ENCODE data around the gene TEKT2.

The TEKT2 gene

DNA sequence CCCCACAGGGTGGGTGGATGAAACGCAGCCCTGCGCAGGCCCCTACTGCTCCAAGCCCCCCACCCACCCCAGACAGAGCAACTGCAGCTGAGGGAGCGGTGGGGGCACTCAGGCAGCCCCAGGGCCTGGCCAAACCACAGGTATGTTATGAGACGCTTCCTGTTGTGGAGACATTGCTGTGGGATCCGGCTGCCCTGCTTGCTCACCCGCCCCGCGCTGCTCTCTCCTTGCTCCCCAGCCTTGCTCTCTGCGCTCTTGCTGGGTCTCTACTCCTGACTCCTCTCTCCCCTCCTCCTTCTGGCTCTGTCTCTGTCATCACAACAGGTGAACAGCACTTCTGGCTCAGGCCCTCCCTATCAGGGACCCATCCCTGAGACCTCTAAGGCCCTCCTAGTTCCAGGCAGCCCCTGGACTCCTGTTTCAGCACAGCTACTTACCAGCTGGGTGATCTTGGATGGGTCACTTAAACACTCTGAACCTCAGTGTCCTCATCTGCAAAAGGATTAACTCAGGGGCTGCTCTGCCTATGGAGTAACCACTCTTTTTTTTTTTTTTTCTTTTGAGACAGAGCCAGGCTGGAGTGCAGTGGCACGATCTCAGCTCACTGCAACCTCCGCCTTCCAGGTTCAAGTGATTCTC lies 25.3 kb downstream of the TEKT2 start:
- no peak for DNase-seq

DNA sequence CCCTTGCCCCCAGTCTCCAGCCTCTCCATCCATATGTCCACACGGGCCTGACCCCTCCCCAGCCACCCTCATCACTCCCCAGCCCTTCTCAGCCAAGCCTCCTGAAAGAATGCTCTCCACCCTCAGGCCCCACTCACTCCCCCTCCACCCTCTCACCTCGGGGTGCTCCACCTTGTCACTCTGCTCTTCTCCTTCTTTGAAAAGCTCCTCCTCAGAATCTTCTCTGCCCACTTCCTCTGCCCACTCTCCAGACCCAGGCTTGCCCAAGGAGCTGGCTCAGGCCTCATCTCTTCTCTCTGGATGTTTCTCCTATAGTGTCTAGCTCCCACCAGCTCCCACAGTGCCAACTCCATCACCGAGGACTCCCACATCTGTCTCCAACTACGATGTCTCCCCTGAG lies 27.3 kb downstream of the TEKT2 start:
- DNase-seq = no peak

DNA sequence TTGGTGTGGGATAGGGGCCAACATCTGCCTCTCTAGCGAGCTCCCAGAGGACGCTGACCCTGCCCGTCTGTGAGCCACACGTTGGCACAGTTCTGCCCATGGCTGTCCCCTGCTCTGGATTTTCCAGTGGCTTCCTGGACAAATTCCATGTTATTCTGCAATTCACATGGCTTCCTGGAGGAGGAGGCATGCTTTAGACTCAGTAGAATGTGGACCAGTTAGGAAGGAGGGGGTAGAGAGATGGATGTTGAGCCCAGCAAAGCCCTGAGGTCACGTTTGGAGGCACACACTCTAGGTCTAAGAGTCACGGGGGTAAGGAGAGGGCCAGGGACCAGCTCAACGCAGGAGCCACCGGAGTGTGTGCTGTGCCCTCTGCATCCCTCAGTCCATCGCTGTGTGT lies 28.9 kb downstream of the TEKT2 start:
- DNase-seq = no peak

DNA sequence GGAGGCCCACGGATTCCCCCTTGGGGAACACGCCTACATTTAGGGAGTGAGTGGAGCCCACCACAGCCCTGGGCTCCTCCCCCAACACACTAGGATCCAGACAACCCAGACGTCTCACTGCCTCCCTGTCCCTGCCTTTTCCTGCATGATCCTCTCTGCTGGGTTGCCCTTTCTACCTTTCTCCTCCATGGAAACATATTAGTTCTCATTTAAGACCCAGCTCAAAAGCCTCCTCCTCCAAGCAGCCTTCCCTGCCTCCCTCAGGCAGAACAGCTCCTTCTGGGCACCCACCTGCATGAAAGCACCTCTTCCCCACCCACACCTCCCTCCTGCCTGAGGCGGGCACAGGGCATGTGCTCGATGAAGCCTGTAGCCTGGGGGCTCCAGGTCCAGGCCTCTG lies 30.5 kb downstream of the TEKT2 start:
- DNase-seq = no peak

GRCh38 chr1:36115200-36115669 lies 31.3 kb downstream of the TEKT2 start:
- no peak for DNase-seq

DNA sequence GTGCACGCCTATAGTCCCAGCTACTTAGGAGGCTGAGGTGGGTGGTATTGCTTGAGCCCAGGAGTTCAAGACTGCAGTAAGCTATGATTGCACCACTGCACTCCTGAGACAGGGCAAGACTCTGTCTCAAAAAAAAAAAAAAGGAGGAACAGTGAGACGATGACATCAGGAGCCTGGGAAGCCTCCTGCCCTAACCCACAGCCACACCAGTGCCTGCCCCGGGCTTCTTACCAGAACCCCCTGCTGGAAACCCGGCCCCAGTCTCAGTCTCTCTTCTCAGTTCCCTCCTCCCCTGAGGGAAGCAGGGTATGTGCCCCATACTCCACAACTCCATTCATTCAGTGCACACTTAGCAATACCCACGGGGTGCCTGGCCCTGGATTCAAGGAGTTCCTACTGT lies 32.0 kb downstream of the TEKT2 start:
- no peak for DNase-seq

GRCh38 chr1:36116901-36117300 lies 33.0 kb downstream of the TEKT2 start:
- DNase-seq = no peak

DNA sequence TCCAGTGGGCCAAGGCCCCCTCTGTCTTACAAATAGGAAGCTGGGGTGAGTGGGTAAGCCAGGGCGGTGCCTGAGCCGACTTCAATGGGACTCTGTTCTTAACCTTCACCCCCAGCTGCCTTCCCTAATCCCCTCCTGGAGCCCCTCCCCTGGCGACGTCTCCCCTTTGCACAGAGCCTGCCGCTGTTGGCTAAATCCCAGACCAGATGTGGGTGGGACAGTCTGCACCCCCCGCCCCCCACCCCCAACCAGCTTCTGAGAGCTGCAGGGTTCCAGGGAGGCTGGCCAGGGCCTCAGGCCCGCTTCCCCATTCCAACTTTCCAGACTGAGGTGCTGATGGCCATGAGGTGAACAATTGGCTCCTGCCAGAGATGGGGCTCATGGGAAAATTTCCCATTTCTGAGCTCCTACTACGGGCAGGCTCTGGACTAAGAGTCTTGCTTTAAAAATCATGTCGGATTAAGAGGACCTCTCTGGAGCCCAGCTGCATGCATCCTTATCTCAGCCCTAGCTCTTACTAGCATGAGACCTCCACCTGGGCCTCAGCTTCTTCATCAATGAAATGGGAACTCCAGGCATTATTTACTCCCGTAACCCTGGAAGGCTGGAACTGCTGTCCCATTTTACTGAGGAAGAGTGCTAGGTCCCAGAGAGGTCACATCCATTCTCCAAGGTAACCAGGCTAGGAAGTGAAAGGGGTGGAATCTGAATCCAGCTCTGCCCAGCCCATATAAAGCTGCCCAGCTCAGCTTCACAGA lies 34.7 kb downstream of the TEKT2 start:
- no peak for DNase-seq

- no peak for DNase-seq
Observed at GRCh38 chr1:36119456-36119855, 35.6 kb downstream of the TEKT2 start.

DNA sequence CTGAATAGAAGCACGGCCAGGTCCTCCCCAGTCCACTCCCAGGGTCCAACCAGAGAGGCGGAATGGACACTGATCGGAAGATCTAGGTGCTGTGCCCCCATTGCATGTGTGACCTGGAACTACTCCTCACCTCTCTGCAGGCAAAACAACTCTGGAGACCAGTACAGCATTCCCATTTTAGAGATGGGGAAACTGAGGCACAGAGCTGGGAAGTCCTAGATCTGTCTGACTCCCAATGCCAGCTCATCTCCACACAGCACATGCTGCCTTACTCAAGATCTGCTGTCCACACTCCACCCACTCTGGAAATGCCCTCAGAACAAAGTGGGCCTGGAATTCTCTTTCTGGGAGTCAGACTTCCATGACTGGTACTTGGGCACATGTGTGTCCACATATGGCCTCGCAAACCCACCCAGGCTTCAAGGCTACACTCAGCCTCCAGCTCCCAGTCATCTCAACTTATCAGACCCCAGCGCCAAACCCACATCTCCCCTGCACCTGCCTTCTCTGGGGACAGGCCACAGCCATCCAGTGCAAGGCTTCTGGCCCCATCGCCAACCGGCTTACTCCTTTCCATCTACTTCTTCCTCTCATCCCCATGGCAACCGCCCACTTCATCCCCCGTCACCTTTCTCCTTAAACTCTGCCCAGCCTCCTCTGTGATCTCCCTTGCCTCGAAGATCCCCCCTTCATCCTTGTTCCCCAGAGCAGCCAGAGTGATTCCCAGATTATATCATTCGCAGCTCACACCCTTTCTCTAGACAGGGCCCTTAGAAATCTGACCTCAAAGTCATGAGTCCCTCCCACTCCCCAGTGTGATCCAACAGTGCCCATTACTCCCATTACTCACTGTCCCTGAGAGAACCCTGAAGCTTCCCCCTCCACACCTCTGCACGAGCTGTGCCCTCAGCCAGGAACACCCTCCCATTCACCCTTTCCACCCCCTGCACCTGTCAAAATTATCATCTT lies 38.5 kb downstream of the TEKT2 start:
- DNase-seq = no peak

DNA sequence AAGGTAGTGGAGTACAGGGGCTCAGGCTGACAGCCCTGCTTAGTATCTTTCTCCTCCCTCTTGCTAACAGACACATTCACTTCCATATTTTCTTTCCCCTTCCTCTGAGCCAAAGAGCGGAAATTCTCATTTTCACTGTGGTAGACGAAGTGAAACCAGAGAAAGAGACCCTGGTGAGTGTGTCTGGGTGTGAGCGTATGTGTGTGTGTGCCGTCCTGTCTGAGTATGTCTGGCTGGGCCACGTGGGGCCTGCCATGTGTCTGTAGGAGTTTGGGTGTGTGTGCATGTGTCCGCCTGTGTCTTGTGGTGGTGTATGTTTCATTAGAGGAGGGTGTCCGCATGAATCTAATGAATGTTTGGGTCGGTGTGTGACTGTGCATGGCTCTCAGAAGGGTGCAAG lies 39.5 kb downstream of the TEKT2 start:
- DNase-seq = no peak

DNA sequence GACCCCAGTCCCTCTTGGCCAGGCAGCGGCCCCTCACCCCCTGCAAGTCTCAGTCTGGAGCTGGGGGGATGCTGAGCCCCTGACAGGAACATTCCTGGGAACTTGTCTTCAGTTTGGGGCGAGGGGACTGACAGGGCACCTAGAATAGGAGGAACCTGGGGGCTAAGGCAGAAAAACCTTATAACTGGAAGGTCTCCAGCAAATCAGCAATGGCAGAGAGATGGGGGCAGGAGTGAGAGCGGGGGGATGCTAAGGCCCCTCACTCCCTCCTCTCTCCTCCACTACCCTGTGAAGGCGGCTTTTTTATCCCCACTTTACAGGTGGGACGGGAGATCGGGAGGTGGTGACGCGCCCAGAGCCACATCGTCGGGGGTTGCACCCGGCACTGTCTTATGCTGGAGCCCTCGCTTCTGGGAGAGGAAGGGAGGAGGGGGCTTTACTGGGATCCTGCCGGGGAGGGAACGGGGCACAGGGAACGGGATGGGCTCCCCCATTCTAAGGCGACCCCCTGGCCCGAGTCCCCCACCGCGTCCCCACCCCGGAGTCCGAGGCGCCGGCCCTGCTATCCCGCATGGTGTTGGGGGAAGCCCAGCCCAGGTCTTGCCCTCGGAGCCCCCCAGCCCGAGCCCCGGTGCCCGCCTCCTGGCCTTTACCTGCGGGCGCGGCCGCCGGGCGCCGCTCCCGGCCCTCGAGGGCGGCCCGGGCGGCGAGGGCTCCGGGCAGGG lies 40.7 kb downstream of the TEKT2 start:
- no peak for DNase-seq

GRCh38 chr1:36125129-36125991 lies 41.5 kb downstream of the TEKT2 start, which contains the start of gene COL8A2:
COL8A2 (minus strand) TSS chr1:36125222; CDS start chr1:36100242, 24,980 bp downstream.
- DNase-seq = no peak

DNA sequence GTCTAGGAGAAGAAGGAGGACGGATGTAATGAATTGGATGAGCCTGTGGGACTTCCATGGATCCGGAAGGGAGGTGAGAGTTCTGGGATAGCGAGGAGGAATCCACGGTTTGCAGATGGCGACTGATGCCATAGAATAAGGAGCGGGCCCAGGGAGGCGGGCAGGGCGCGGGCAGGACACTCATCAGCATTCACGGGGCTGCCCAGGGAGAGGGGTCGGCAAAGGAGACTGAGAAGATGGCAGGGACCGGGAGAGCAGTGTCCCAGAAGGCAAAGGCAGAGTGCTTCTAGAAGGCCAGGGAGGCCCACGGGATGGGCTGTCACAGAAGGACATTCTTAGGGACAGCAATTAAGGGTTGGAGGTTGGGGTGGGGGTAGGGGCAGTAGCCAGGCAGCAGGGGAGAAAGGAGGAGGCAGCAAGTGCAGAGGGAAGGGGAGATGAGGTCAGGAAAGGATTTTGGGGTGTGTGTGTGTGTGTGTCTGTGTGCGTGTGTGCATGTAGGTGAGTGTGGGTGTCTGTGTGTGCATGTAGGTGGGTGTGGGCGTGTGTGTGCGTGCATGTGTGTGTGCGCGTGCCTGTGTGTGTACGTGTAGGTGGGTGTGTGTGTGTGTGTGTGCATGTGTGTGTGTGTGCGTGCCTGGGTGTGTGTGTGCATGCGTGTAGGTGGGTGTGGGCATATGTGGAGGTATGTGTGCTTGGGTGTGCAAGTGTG lies 42.3 kb downstream of the TEKT2 start:
- DNase-seq = no peak

DNA sequence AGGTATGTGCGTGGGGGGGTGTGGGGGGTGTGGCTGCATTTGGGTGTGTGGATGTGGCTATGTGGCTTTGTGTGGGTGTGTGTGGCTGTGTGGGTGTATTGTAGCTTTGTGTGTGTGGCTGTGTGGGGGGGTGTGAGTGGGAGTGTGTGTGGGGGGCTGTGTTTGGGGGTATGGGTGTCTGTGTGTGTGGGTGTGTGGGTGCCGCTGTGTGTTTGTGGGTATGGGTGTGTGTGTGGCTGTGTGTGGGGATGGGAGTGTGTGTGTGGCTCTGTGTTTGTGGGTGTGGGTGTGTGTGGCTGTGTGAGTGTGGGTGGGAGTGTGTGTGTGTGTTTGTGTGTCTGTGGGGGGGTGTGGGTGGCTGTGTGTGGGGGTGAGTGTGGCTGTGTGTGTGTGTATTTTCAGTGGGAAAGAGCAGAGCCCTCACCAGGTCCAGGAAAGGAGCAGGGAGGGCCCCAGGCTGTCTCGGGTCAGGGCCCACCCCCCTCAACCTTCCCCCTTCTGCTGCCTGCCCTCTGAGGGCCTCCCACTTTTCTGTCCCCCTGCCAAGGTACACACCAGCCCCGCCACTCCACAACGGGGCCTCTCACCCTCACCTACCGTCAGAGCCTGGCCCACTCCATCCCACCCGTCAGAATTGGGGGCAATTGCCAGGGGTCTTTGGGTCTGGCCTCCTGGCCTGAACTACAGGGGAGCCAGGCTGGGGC lies 43.1 kb downstream of the TEKT2 start:
- DNase-seq = no peak

DNA sequence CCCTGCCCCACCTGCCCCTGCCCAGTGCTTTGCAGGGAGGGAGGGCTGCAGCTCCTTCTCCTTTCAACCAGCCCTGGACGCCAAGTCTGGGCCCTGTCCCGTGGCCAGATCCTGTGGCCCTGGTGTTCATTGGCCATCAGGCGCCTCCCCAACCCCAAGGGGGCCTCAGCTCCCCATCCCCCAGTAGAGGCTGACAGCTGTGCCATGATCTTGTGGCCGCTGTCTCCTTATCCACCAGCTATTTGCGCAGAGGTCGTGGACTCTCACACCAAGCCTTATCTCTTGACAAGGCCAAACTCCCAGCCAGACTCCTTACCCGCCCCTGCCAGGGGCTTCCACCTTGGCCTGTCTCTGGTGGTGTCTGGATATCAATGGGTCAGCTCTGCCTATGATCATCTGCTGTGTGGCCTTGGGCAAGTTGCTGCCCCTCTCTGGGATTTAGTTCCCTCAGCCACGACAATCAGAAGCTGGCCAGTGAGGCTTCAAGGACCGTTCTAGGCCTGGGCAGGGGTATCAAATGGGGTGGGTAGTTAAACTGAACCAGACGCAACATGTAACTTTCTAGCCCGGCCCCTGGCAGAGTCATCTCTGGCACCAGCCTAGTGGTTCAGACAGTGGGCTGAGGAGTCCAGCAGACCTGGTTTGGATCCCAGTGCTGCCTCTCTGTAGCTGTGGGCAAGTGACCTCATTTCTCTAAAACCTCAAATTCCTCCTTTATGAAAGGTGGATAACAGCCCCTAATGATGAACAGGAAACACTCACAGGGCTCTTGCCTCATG lies 44.4 kb downstream of the TEKT2 start:
- DNase-seq = no peak

GRCh38 chr1:36128905-36129206 lies 45.0 kb downstream of the TEKT2 start:
- DNase-seq = no peak

- DNase-seq = no peak
Observed at GRCh38 chr1:36132029-36132428, 48.1 kb downstream of the TEKT2 start.

- no peak for DNase-seq
Observed at GRCh38 chr1:36133484-36133883, 49.6 kb downstream of the TEKT2 start.

GRCh38 chr1:36134031-36134430 lies 50.1 kb downstream of the TEKT2 start:
- no peak for DNase-seq

All from NK-92 treated with Interleukin-12 subunit alpha and Interleukin-12 subunit beta, amount 100 ng/mL, for 24 hours (cell line).